ENCODE data around the gene C17orf113.

DNA sequence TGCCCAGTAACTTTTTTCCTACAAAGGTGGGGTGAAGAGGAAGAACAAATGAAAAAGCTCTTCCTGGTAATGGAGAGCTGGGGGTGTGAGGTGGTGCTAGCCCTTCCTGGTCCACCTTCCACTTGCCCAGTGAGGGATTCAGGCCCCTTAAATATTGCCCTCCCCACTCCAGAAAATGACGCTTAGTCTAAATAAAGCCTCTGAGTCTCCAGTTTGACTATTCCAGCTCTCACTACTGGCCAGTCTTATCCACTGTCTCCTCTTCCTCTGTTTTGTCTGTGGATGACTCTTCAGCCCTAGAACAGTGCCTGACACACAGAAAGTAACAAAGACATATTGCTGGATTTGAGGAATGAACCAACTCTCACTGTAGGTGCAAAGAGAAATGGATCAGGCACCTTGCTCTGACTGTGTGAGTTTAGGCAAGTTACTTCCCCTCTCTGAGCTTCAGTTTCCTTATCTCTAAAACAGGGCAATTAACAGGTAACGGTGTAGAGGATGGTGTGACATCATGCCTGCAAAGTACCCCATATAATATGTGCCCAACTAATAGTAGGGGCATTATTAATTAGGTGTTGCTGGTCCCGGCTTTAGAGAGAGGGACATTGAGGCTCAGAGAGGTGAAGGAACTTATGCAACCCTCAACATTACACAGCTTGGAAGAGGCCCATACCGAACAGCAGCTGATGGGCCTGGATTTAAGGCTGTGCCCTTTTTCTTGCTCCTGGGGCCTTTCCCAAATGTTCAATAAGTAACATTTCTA lies 26.6 kb upstream of the C17orf113 start:
- TF ChIP-seq ZNF274 (IDR thresholded peaks at IDR 0.05; ENCODE audit: low read depth, low read length) (no peak), YY1 (IDR thresholded peaks at IDR 0.05; ENCODE audit: insufficient read depth, insufficient read length) (no peak)
